Mucosa of descending colon (tissue), 3 donors: ENCODE measurements around the gene CFAP251. TPM values are rescaled to one million over a fixed set of nuclear protein-coding genes. Genes with fewer than 3 reads are reported as not detected.
A peak's percentile ranks its signal among the peaks of the same experiment; 100 is the strongest.

Source experiments
- ATAC-seq: fragments of 200-7000 bp; cut with Tn5 transposase; one replicate; pipeline ENCODE4 v1.9.1; 2020; ENCODE audit warnings: mild to moderate bottlenecking, moderate library complexity
- DNase-seq, 3 donors: peaks; one replicate each; pipeline ENCODE4 v3.0.0-alpha.2; 2020
- H3K36me3 ChIP-seq: fragments of 200-600 bp; one replicate; pipeline ENCODE4 v1.8.0; 2021; ENCODE audit warnings: low read depth, mild to moderate bottlenecking
- H3K4me1 ChIP-seq: fragments of 200-600 bp; one replicate; pipeline ENCODE4 v1.8.0; 2021; ENCODE audit warnings: low read depth, mild to moderate bottlenecking
- H3K4me3 ChIP-seq: fragments of 200-600 bp; one replicate; pipeline ENCODE4 v1.8.0; 2021; ENCODE audit warnings: mild to moderate bottlenecking
- H3K9me3 ChIP-seq: fragments of 200-600 bp; one replicate; pipeline ENCODE4 v1.8.0; 2021; ENCODE audit warnings: mild to moderate bottlenecking
- intact Hi-C, 2 donors: fragments of 100-400 bp; cut with DNase I in 1 of 2; cut with micrococcal nuclease in 1 of 2; formaldehyde crosslinking; loops; one replicate each; pipeline versions ENCODE4 v1.11.0 to v1.11.1; 2022; cut with DNase I, micrococcal nuclease
- total RNA-seq, 3 donors: library from RNA; stranded (reverse); fragmentation: NEBNext Ultra II Directional in 2 of 3; extraction: Animal tissue kit (Norgen Biotek cat#: 25700) in 2 of 3; gene quantifications; one replicate each; pipeline versions ENCODE4 v1.2.1 to v1.2.4, GENCODE V29; 2021 to 2023
- TF ChIP-seq, protein P1 (sequence below): fragments of 200-600 bp; IDR thresholded peaks from one replicate; pipeline ENCODE4 v1.8.0; 2022; ENCODE audit warnings: antibody characterized with exemption, mild to moderate bottlenecking
- donor health status: DM: no; HTN: no; CAD: no; lungs with moderate emphysema.
- donor health status: DM: no; HTN: no; CAD: no.
- donor health status: DM: no; HTN: yes; CAD: no.

Gene CFAP251
- total RNA-seq, 3 donors from 2014 or later: 0.14 to 0.92 (median 0.55) TPM

DNA sequence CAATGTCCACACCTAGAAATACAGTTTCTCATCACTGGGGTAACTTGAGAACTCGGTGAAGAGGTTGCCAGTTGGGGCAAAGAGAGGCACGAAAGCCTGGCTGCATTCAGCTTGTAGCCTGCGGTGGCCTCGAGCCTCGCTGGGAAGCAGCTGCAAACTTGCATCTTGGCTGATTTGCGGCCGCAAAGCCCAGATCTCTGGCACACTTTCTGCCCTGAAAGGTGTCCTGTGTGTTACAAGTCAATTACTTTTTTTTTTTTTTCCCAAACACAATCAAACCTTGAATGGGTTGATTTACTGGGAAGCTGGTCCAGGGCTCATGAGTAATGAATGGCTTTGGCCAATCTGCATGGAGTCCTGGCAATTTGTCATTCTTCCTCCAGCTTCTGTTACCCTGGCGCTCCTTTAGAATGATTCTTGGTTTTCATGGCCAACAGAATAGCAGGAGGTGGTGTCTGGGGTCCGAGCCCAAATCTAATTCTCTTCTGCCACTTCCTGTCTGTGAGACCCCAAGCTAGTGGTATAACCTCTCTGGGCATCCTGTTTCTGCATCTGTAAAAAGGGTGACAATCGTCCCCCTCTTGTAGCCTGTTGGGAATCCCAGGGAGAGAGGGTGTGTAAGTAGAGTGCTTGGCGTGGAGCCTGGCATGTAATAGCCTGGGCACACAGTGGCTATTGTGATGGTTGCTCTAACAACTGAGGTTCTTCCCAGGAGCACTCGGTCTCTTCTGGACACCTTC, 109.9 kb downstream of the CFAP251 start:
- H3K9me3 ChIP-seq: no peaks in the 10 kb centered on the region
- H3K4me1 ChIP-seq: peaks cover 9% of the 10 kb centered on the region
- intact Hi-C loops: no loop called here
- no peak for DNase-seq
- ATAC-seq: no peak
- no peaks in the 10 kb centered on the region for H3K36me3 ChIP-seq
- TF ChIP-seq, protein P1, sequence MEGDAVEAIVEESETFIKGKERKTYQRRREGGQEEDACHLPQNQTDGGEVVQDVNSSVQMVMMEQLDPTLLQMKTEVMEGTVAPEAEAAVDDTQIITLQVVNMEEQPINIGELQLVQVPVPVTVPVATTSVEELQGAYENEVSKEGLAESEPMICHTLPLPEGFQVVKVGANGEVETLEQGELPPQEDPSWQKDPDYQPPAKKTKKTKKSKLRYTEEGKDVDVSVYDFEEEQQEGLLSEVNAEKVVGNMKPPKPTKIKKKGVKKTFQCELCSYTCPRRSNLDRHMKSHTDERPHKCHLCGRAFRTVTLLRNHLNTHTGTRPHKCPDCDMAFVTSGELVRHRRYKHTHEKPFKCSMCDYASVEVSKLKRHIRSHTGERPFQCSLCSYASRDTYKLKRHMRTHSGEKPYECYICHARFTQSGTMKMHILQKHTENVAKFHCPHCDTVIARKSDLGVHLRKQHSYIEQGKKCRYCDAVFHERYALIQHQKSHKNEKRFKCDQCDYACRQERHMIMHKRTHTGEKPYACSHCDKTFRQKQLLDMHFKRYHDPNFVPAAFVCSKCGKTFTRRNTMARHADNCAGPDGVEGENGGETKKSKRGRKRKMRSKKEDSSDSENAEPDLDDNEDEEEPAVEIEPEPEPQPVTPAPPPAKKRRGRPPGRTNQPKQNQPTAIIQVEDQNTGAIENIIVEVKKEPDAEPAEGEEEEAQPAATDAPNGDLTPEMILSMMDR: no peak
- no peak overlapping the region for H3K4me3 ChIP-seq

DNA sequence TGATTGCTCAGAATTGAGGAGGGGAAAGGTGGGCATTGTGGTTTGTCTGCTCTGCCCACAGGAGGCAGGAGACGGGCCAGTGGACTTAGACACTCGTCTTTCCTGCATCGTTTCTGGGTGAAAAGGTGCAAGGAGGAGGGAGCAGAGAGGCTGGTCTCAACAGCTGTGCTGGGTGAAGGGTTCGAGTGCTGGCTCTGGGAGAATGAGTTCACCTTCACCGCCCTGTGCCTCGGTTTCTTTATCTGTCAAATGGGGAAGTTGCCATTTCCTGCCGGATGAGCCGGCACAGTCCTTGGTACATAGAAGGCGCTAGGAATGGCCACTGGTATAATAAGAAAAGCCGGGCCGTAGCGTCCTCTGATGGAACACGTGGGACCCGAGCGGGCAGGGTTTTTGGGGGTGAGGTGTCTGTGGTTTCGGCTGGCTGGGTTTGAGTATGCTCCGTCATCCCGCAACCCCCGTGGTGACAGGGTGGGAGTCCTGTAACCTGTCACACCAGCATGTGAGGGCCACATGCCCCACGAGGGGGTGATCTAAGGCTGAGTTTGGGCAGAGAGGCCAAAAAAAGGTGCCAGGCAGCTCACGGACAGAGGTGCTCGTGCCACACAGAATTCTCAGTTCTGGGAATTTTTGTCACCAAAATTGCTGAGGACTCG, 110.6 kb downstream of the CFAP251 start:
- no peak overlapping the region for H3K4me3 ChIP-seq
- TF ChIP-seq, protein P1: no peak
- ATAC-seq: no peak
- H3K36me3 ChIP-seq: no peaks in the 10 kb centered on the region
- peaks cover 2% of the 10 kb centered on the region for H3K4me1 ChIP-seq
- no peaks in the 10 kb centered on the region for H3K9me3 ChIP-seq
- DNase-seq: no peak
- intact Hi-C loops: no loop called here

DNA sequence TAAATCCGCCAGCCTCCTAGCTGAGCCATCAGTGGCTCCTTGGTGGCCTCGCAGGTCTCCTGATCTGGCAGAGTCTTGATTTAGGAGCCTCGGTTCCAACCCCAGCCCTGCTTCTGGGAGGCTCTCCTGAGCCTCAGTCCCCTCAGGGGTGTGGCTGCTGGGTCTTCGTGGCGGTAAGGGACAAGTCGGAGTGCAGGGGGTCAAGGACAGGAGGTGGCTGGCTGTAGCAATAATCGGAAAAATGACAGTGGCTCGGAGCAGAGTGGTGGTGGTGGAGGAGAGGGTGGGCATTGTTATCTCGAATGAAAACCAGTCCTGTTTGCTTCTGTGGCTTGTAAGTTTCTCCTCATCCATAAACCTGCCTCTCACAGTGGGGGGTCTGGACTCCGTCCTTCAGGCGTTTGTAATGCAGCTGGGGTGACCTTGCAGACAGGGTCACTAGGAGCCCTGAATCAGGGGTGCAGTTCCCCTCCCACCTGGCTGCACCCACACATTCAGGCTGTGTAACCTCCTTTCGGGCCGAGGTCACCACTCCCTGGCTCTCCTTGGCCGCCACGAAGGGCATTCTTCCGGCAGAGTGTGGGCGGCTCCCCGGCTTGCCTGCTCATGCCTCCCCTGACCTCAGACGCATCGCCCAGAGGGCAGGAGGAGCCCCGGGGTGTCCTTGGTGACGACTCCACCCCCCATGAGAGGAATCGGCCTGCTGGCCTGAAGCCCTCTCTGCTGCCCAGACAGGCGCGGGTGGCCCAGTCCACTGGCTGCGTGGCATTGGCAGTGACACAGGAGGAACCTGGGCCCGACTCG, 111.4 kb downstream of the CFAP251 start:
- no peak for DNase-seq
- H3K36me3 ChIP-seq: no peaks in the 10 kb centered on the region
- H3K4me3 ChIP-seq: no peak overlapping the region
- ATAC-seq: no peak
- intact Hi-C loops: no loop called here
- H3K4me1 ChIP-seq: no peaks in the 10 kb centered on the region
- TF ChIP-seq, protein P1: no peak
- no peaks in the 10 kb centered on the region for H3K9me3 ChIP-seq

DNA sequence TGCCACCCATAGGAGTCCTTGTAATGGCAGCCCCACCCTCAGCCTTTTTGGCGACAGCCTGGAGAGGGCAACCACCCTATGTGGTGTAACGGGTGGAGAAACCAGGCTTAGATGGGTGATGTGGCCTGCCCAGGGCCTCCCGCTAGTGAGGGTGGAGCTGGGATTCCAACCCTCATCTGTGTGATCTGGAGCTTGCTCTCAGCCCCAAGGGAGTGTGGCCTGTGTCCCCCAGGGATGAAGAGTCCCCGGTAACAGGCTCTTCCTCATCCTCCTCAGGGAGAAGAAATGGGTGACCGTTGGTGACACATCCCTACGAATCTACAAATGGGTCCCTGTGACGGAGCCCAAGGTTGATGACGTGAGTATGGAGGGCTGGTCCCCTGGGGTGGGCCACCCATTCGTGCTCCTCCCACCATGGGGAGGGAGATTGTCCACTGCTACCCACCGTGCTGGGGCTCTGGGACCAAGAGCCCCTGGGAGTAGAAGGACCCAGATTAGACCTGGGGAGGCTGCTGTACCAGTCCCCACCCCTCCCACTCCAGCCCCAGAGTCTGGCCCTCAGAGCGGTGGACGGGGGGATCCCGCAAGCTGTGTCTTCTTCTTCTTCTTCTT, 112.1 kb downstream of the CFAP251 start:
- intact Hi-C loops: no loop called here
- TF ChIP-seq, protein P1: no peak
- DNase-seq (no peak), ATAC-seq (no peak)
- Histone ChIP-seq H3K9me3 (no peaks in the 10 kb centered on the region), H3K36me3 (no peaks in the 10 kb centered on the region), H3K4me3 (no peak overlapping the region), H3K4me1 (no peaks in the 10 kb centered on the region)

DNA sequence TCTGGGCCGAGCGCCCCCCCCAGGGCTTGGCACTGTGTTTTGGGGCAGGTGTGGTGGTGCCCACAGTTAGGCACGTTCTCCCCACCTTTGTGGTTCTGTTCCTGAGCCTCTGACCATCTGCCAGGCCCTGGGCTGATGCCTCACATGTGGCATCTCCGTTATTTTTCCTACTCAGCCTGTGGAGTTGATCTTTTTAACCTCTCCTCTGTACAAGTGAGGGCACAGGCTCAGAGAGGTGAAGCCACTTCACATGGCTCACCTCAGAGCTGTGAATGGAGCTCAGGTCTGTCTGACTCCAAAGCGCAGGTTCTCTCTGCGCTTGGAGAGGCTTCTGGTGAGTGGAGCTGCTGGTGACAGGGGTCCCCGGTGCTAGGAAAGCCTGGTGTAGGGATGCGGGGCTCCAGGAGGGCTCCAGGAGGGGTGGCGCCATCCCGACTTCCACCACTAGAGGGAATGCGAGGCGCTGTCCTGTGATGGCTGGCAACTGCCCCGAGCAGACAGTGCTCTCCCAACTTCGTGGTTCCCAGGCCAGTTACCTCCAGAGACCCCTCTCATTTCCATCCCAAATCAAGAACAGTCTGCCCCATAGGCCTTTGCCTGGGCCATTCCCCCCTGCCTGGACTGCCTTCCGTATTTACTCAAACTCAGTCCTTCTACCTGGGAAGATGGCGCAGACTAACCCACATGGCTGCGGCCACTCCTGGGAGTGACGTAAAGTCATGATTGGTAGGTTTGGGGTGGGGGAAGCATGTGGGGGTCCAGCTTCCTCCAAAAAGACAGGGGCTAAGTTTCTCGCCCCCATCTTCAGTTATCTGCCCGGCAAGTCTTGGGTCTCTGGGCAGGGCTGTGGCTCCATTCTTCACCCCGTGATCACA, 113.2 kb downstream of the CFAP251 start:
- peak in 2 of 3 donors; percentile 67 to 75 for DNase-seq
- ATAC-seq: peak; percentile 83
- no peaks in the 10 kb centered on the region for H3K9me3 ChIP-seq
- no peaks in the 10 kb centered on the region for H3K36me3 ChIP-seq
- H3K4me1 ChIP-seq: no peaks in the 10 kb centered on the region
- H3K4me3 ChIP-seq: no peak overlapping the region
- TF ChIP-seq, protein P1: peak; percentile 63
- intact Hi-C loops: no loop called here
